PC-3 (cell line): ENCODE measurements around the gene ADAMTS19.

Experiments
- EZH2 ChIP-seq: fragments of 300-600 bp; sonication (generic); IDR thresholded peaks from one replicate; pipeline ENCODE4 v1.6.1; 2017; ENCODE audit warnings: antibody characterized with exemption, mild to moderate bottlenecking, low read length; ENCODE audit not compliant: unreplicated experiment
- TF ChIP-seq, protein P1 (sequence below): fragments of 300-600 bp; sonication (generic); conservative IDR thresholded peaks from 2 replicates; pipeline ENCODE4 v1.5.1; 2017; ENCODE audit warnings: antibody characterized with exemption, low read depth, mild to moderate bottlenecking, low read length

DNA sequence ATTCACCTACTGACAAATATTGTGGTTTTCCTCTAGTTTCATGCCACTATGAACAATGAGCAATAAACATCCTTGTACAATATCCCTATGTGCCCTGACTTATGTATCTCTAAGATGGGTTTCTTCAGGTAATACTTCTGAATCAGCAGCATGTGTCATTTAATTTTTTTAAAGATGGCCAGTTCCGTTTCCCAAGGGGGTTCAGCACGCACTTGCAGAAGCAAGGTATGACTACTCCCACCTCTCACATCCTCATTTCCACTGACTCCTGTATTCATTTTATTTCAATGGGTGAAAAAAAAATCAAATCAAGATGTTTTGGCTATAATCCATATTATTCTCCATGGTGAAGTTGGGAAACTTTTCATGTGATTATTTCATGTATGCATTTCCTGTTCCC lies 14.7 kb upstream of the ADAMTS19 start:
- TF ChIP-seq, protein P1, sequence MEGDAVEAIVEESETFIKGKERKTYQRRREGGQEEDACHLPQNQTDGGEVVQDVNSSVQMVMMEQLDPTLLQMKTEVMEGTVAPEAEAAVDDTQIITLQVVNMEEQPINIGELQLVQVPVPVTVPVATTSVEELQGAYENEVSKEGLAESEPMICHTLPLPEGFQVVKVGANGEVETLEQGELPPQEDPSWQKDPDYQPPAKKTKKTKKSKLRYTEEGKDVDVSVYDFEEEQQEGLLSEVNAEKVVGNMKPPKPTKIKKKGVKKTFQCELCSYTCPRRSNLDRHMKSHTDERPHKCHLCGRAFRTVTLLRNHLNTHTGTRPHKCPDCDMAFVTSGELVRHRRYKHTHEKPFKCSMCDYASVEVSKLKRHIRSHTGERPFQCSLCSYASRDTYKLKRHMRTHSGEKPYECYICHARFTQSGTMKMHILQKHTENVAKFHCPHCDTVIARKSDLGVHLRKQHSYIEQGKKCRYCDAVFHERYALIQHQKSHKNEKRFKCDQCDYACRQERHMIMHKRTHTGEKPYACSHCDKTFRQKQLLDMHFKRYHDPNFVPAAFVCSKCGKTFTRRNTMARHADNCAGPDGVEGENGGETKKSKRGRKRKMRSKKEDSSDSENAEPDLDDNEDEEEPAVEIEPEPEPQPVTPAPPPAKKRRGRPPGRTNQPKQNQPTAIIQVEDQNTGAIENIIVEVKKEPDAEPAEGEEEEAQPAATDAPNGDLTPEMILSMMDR: no peak
- no peak for TF ChIP-seq EZH2
